ENCODE results near the gene PLCB3. TPM values are rescaled to one million over a fixed set of nuclear protein-coding genes. Genes with fewer than 3 reads are reported as not detected.

PLCB3 gene
- total and polyA plus RNA-seq, 7 donors, result 10.6 to 52.8 (median 17.7) TPM

DNA sequence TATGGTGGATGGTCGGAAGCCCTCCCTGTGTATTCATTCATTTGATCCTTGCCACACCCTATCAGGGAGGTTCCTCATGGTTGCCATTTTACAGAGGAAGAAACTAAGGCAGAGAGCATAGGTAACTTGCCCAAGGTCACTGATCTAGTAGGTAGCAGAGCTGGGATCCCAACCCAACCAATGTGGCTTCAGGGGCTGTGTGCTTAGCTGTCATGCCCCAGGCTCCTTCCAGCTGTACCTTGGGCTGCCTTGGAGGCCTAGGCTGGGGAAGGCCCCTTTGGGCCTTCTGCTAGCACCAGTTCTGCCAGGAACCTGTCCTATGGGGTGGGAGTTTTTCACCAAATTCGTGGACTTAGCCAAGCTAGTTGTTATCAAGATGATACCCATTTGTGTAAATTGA lies 24.5 kb downstream of the PLCB3 start:
- no peaks in the 10 kb centered on the region for H3K9me3 ChIP-seq
- intact Hi-C loops (cut with DNase I), result no loop called here
- H3K36me3 ChIP-seq, result peaks cover 0 to 47% (median 10%) of the 10 kb centered on the region in 4 donors
- H3K27me3 ChIP-seq, result no peaks in the 10 kb centered on the region
- no peak overlapping the region for H3K4me3 ChIP-seq
- TF ChIP-seq POLR2AphosphoS5 (IDR thresholded peaks at IDR 0.05) (no peak), POLR2A (IDR thresholded peaks at IDR 0.05) (no peak), EP300 (IDR thresholded peaks at IDR 0.05) (no peak)
- TF ChIP-seq, protein P1, sequence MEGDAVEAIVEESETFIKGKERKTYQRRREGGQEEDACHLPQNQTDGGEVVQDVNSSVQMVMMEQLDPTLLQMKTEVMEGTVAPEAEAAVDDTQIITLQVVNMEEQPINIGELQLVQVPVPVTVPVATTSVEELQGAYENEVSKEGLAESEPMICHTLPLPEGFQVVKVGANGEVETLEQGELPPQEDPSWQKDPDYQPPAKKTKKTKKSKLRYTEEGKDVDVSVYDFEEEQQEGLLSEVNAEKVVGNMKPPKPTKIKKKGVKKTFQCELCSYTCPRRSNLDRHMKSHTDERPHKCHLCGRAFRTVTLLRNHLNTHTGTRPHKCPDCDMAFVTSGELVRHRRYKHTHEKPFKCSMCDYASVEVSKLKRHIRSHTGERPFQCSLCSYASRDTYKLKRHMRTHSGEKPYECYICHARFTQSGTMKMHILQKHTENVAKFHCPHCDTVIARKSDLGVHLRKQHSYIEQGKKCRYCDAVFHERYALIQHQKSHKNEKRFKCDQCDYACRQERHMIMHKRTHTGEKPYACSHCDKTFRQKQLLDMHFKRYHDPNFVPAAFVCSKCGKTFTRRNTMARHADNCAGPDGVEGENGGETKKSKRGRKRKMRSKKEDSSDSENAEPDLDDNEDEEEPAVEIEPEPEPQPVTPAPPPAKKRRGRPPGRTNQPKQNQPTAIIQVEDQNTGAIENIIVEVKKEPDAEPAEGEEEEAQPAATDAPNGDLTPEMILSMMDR (IDR thresholded peaks at IDR 0.05), result no peak
- H3K4me1 ChIP-seq, result peaks cover 0 to 12% (median 10%) of the 10 kb centered on the region in 4 donors
- H3K27ac ChIP-seq, result no peak overlapping the region
- 70 to 83% methylated on average over 2 of the region's 2 CpGs for WGBS, 2 donors
- DNase-seq, result no peak

DNA sequence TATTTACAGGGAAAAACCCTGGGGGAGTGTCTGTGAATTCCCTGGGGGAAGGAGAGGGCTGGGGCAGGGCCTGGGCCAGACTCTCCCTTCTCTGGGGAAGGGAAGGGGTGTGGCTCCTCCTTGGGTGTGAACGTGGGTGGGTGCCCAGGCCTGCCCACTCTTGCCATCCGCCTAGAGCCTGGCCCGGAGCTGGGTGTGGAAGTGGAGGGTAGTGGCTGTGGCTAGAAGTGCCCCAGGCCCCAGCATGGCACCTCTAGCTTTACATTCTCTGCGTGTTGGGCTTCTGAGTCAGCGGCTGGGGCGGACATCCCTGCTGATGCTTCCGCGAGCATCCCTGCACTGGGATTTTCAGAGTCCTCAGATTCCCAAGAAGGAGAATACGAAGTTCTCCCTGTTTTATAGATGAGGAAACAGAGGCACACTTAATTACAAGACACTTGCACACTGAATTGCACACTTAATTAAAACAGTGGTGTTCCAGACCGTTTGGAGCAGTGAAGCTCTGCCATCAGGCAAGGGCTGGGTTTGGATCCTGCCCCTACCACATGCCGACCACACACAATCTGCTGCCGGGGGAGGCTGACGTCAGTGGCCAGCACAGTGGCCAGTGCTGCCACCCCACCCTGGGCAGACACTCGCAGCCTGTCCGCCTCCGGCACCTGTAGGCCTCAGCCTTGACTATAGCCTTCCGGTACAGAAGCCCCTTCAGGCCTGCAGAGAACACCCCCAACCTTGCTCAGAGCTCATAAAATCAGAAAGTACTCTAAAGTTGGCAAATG lies 25.5 kb downstream of the PLCB3 start:
- Histone ChIP-seq H3K4me3 (no peak overlapping the region), H3K36me3 (peaks cover 1 to 57% (median 15%) of the 10 kb centered on the region in 4 donors), H3K27ac (no peak overlapping the region), H3K4me1 (peaks cover 0 to 9% (median 7%) of the 10 kb centered on the region in 4 donors), H3K27me3 (no peaks in the 10 kb centered on the region), H3K9me3 (no peaks in the 10 kb centered on the region)
- DNase-seq, result no peak
- TF ChIP-seq POLR2A (IDR thresholded peaks at IDR 0.05), result no peak
- TF ChIP-seq POLR2AphosphoS5 (IDR thresholded peaks at IDR 0.05), result no peak
- TF ChIP-seq, protein P1 (IDR thresholded peaks at IDR 0.05), result no peak
- TF ChIP-seq EP300 (IDR thresholded peaks at IDR 0.05), result no peak
- 53 to 78% methylated on average over 17 of the region's 17 CpGs for WGBS, 2 donors
- intact Hi-C loops (cut with DNase I), result no loop called here

GRCh38 chr11:64278576-64279190 lies 27.4 kb downstream of the PLCB3 start:
- no peaks in the 10 kb centered on the region for H3K9me3 ChIP-seq
- DNase-seq, result no peak
- no peaks in the 10 kb centered on the region for H3K27me3 ChIP-seq
- TF ChIP-seq POLR2A (IDR thresholded peaks at IDR 0.05) (no peak), EP300 (IDR thresholded peaks at IDR 0.05) (no peak), POLR2AphosphoS5 (IDR thresholded peaks at IDR 0.05) (no peak)
- TF ChIP-seq, protein P1 (IDR thresholded peaks at IDR 0.05), result no peak
- WGBS, 2 donors, result 88 to 94% methylated on average over 8 of the region's 8 CpGs
- intact Hi-C loops (cut with DNase I), result no loop called here
- H3K36me3 ChIP-seq, result peaks cover 5 to 61% (median 22%) of the 10 kb centered on the region in 4 donors
- no peak overlapping the region for H3K4me3 ChIP-seq
- H3K4me1 ChIP-seq, result peaks cover 0 to 12% (median 10%) of the 10 kb centered on the region in 4 donors
- no peak overlapping the region for H3K27ac ChIP-seq

GRCh38 chr11:64281957-64282770 lies 30.8 kb downstream of the PLCB3 start:
- DNase-seq, result no peak
- H3K36me3 ChIP-seq, result peaks cover 5 to 40% (median 18%) of the 10 kb centered on the region in 4 donors
- H3K9me3 ChIP-seq, result no peaks in the 10 kb centered on the region
- no peaks in the 10 kb centered on the region for H3K27me3 ChIP-seq
- intact Hi-C loops (cut with DNase I), result no loop called here
- H3K4me1 ChIP-seq, result peaks cover 0 to 31% (median 28%) of the 10 kb centered on the region in 4 donors
- H3K27ac ChIP-seq, result no peak overlapping the region
- TF ChIP-seq, protein P1 (IDR thresholded peaks at IDR 0.05), result no peak
- TF ChIP-seq POLR2A (IDR thresholded peaks at IDR 0.05), result no peak
- no peak for TF ChIP-seq EP300 (IDR thresholded peaks at IDR 0.05)
- no peak for TF ChIP-seq POLR2AphosphoS5 (IDR thresholded peaks at IDR 0.05)
- 89 to 96% methylated on average over 22 of the region's 22 CpGs for WGBS, 2 donors
- no peak overlapping the region for H3K4me3 ChIP-seq

All from sigmoid colon (tissue), 7 donors.